GM23338 (cell line): ENCODE results near the gene STK24. TPM values are rescaled to one million over a fixed set of nuclear protein-coding genes. Genes with fewer than 3 reads are reported as not detected.
"Not testable (repeated sequence)": the region's sequence is repeated elsewhere in the genome, so short reads cannot be mapped to it uniquely, and the experiment has no call there.

Experiments
- ATAC-seq: fragments of 200-7000 bp; cut with Tn5 transposase; 3 replicates; pipeline ENCODE4 v1.9.1; 2020
- DNase-seq: peaks from one replicate; pipeline ENCODE4 v3.0.0-alpha.2; 2015; ENCODE audit warnings: low spot score
- H2AFZ ChIP-seq: fragments of 200-600 bp; sonication (generic); 2 replicates; pipeline ENCODE4 v1.8.0; 2016; ENCODE audit warnings: antibody characterized with exemption, mild to moderate bottlenecking, moderate library complexity
- H3F3A ChIP-seq: fragments of 200-600 bp; sonication (generic); replicated peaks from 2 replicates; pipeline ENCODE4 v1.8.0; 2017; ENCODE audit warnings: antibody characterized with exemption, mixed run types, low read depth
- H3K27ac ChIP-seq: fragments of 200-600 bp; sonication (generic); 2 replicates; pipeline ENCODE4 v1.6.1; 2016; ENCODE audit warnings: low read depth
- H3K27me3 ChIP-seq: fragments of 200-600 bp; sonication (generic); 2 replicates; pipeline ENCODE4 v1.8.0; 2016; ENCODE audit warnings: mild to moderate bottlenecking, mixed run types, moderate library complexity; ENCODE audit not compliant: insufficient read depth
- H3K36me3 ChIP-seq: fragments of 200-600 bp; sonication (generic); 2 replicates; pipeline ENCODE4 v1.8.0; 2016; ENCODE audit warnings: mild to moderate bottlenecking; ENCODE audit not compliant: insufficient read depth
- H3K4me1 ChIP-seq: fragments of 200-600 bp; sonication (generic); 2 replicates; pipeline ENCODE4 v1.8.0; 2016; ENCODE audit warnings: mild to moderate bottlenecking, moderate library complexity; ENCODE audit not compliant: insufficient read depth
- H3K4me2 ChIP-seq: fragments of 200-600 bp; sonication (generic); 2 replicates; pipeline ENCODE4 v1.7.1; 2017; ENCODE audit warnings: mixed run types
- H3K4me3 ChIP-seq: fragments of 200-600 bp; sonication (generic); 2 replicates; pipeline ENCODE4 v1.6.1; 2016; ENCODE audit warnings: mixed run types
- H3K79me2 ChIP-seq: fragments of 200-600 bp; sonication (generic); replicated peaks from 2 replicates; pipeline ENCODE4 v1.8.0; 2017; ENCODE audit warnings: mild to moderate bottlenecking; ENCODE audit not compliant: insufficient read depth
- H3K9me2 ChIP-seq: fragments of 200-600 bp; sonication (generic); 2 replicates; pipeline ENCODE4 v1.8.0; 2017; ENCODE audit not compliant: insufficient read depth
- H4K20me1 ChIP-seq: fragments of 200-600 bp; sonication (generic); replicated peaks from 2 replicates; pipeline ENCODE4 v1.8.0; 2017; ENCODE audit warnings: mild to moderate bottlenecking; ENCODE audit not compliant: insufficient read depth
- H3K27ac Mint-ChIP-seq: 2 replicates; pipeline ENCODE4 v1.8.0; 2020; ENCODE audit warnings: inconsistent platforms, mild to moderate bottlenecking, moderate library complexity, mixed read lengths
- H3K27me3 Mint-ChIP-seq: 3 replicates; pipeline ENCODE4 v1.8.0; 2022; ENCODE audit warnings: low read depth, mild to moderate bottlenecking, moderate library complexity, mixed read lengths, inconsistent platforms; ENCODE audit not compliant: insufficient read depth, poor library complexity
- H3K36me3 Mint-ChIP-seq: 3 replicates; pipeline ENCODE4 v1.8.0; 2021; ENCODE audit warnings: low read depth, mild to moderate bottlenecking, inconsistent platforms, moderate library complexity, mixed read lengths
- H3K4me1 Mint-ChIP-seq: 3 replicates; pipeline ENCODE4 v1.8.0; 2020; ENCODE audit warnings: mild to moderate bottlenecking, inconsistent platforms, mixed read lengths
- H3K4me3 Mint-ChIP-seq: 3 replicates; pipeline ENCODE4 v1.8.0; 2021; ENCODE audit warnings: moderate library complexity, mild to moderate bottlenecking, inconsistent platforms, mixed read lengths
- H3K9me3 Mint-ChIP-seq: 3 replicates; pipeline ENCODE4 v1.8.0; 2020; ENCODE audit warnings: moderate library complexity, mild to moderate bottlenecking, inconsistent platforms, mixed read lengths
- CTCF ChIP-seq, 2 experiments: fragments of 200-600 bp in 1 of 2; sonication (generic) in 1 of 2; conservative IDR thresholded peaks; 2 replicates each; pipeline versions ENCODE4 v1.5.1 to v1.6.1; 2016 to 2017; ENCODE audit warnings: antibody characterized with exemption in 2 of 2, low read depth in 2 of 2, mild to moderate bottlenecking in 2 of 2, moderate library complexity in 1 of 2
- ETS1 ChIP-seq: IDR thresholded peaks from 2 replicates; pipeline ENCODE4 v1.6.1; 2016; ENCODE audit warnings: antibody characterized with exemption
- EZH2 ChIP-seq: fragments of 200-600 bp; sonication (generic); IDR thresholded peaks from one replicate; pipeline ENCODE4 v1.8.0; 2017; ENCODE audit warnings: antibody characterized with exemption, mild to moderate bottlenecking, low read depth; ENCODE audit not compliant: unreplicated experiment
- JUNB ChIP-seq: IDR thresholded peaks from one replicate; pipeline ENCODE4 v1.6.1; 2016; ENCODE audit warnings: antibody characterized with exemption; ENCODE audit not compliant: unreplicated experiment
- POLR2AphosphoS5 ChIP-seq: IDR thresholded peaks from 2 replicates; pipeline ENCODE4 v1.6.1; 2016; ENCODE audit warnings: antibody characterized with exemption, low read depth
- REST ChIP-seq: IDR thresholded peaks from one replicate; pipeline ENCODE4 v1.6.1; 2018; ENCODE audit warnings: antibody characterized with exemption; ENCODE audit not compliant: unreplicated experiment
- STAT1 ChIP-seq: IDR thresholded peaks from one replicate; pipeline ENCODE4 v1.6.1; 2016; ENCODE audit warnings: antibody characterized with exemption; ENCODE audit not compliant: unreplicated experiment
- ZNF114 ChIP-seq: fragments of 250-450 bp; sonication (Bioruptor Pico); IDR thresholded peaks from 2 replicates; pipeline ENCODE4 v1.5.0; 2020; ENCODE audit warnings: mild to moderate bottlenecking, moderate library complexity
- ZNF331 ChIP-seq: fragments of 250-450 bp; sonication (Bioruptor Pico); IDR thresholded peaks from 2 replicates; pipeline ENCODE4 v1.5.0; 2020; ENCODE audit warnings: low read depth, mild to moderate bottlenecking, moderate library complexity
- polyA plus RNA-seq: library from polyadenylated mRNA; unstranded; fragments of >200 nt; fragmentation: Nextera tagmentation; extraction: Ambion mirVana; gene quantifications from 2 replicates; pipeline ENCODE4 v1.2.1, GENCODE V29; 2016
- total RNA-seq: library from RNA; depleted of rRNA; stranded (reverse); fragments of >200 nt; shearing (Covaris generic); gene quantifications from 2 replicates; pipeline ENCODE4 v1.2.3, GENCODE V29; 2014

The STK24 gene
- total and polyA plus RNA-seq, 2 experiments from 2014 or later, result 56.5 to 144 TPM

GRCh38 chr13:98591721-98592361 lies 14.9 kb upstream of the STK24 start (continued):
- no peak for TF ChIP-seq ETS1
- TF ChIP-seq ZNF114 (CRISPR knock-in tag), result no peak

GRCh38 chr13:98590471-98590870 lies 13.6 kb upstream of the STK24 start:
- H3K79me2 ChIP-seq, H3K4me3 Mint-ChIP-seq, H3K4me3 ChIP-seq, H3K9me3 Mint-ChIP-seq, DNase-seq, H3K36me3 ChIP-seq, H3K36me3 Mint-ChIP-seq, H3F3A ChIP-seq, H3K9me2 ChIP-seq, H3K27me3 ChIP-seq, H2AFZ ChIP-seq, H3K4me1 Mint-ChIP-seq, H4K20me1 ChIP-seq, H3K27me3 Mint-ChIP-seq, H3K4me2 ChIP-seq, H3K27ac ChIP-seq, H3K4me1 ChIP-seq, H3K27ac Mint-ChIP-seq, ATAC-seq: not testable (repeated sequence)

GRCh38 chr13:98589516-98589915 lies 12.6 kb upstream of the STK24 start:
- not testable (repeated sequence) for H4K20me1 ChIP-seq, H3K9me2 ChIP-seq, H3K4me1 Mint-ChIP-seq, H3K36me3 Mint-ChIP-seq, H3K27ac Mint-ChIP-seq, DNase-seq, ATAC-seq, H3F3A ChIP-seq, H3K4me3 Mint-ChIP-seq, H3K27me3 ChIP-seq, H3K4me1 ChIP-seq, H3K36me3 ChIP-seq, H3K27ac ChIP-seq, H3K4me3 ChIP-seq, H3K4me2 ChIP-seq, H3K9me3 Mint-ChIP-seq, H2AFZ ChIP-seq, H3K27me3 Mint-ChIP-seq, H3K79me2 ChIP-seq

- Mint-ChIP-seq H3K4me1 (no peaks in the 10 kb centered on the region; the same call in 1 of the 3 replicates), H3K36me3 (no peaks in the 10 kb centered on the region), H3K9me3 (no peaks in the 10 kb centered on the region), H3K27me3 (no peaks in the 10 kb centered on the region), H3K27ac (no peak overlapping the region), H3K4me3 (no peak overlapping the region)
- H4K20me1 ChIP-seq, result no peaks in the 10 kb centered on the region
- no peaks in the 10 kb centered on the region for H3F3A ChIP-seq
- no peak overlapping the region for H2AFZ ChIP-seq
- no peak overlapping the region for H3K27ac ChIP-seq
- no peaks in the 10 kb centered on the region for H3K79me2 ChIP-seq
- DNase-seq, result no peak
- H3K4me3 ChIP-seq, result no peak overlapping the region
- H3K27me3 ChIP-seq, result no peaks in the 10 kb centered on the region
- H3K4me2 ChIP-seq, result no peak overlapping the region
- no peak for ATAC-seq
- no peaks in the 10 kb centered on the region for H3K36me3 ChIP-seq
- H3K4me1 ChIP-seq, result no peaks in the 10 kb centered on the region
- H3K9me2 ChIP-seq, result no peaks in the 10 kb centered on the region
- TF ChIP-seq REST, result no peak
- no peak for TF ChIP-seq STAT1
- TF ChIP-seq EZH2, result no peak
- no peak for TF ChIP-seq POLR2AphosphoS5
- TF ChIP-seq ZNF331 (CRISPR knock-in tag), result no peak
- no peak for TF ChIP-seq JUNB
- TF ChIP-seq ZNF114 (CRISPR knock-in tag), result no peak
- TF ChIP-seq CTCF (conservative IDR thresholded peaks at IDR 0.05; ENCODE audit: low read depth in 2 of 2), result no peak
Observed at GRCh38 chr13:98586400-98587345, 9.8 kb upstream of the STK24 start.
